ENCODE results near the gene PRPF31.

The PRPF31 gene

GRCh38 chr19:54145541-54146158 lies 30.1 kb downstream of the PRPF31 start:
- H3K27me3 ChIP-seq (replicated peaks; ENCODE audit: control insufficient read depth, insufficient read depth, low read length), result no peaks in the 10 kb centered on the region
- H3K36me3 ChIP-seq (ENCODE audit: control insufficient read depth, insufficient read depth, low read length), result peaks cover 67% of the 10 kb centered on the region
- TF ChIP-seq, protein P1, sequence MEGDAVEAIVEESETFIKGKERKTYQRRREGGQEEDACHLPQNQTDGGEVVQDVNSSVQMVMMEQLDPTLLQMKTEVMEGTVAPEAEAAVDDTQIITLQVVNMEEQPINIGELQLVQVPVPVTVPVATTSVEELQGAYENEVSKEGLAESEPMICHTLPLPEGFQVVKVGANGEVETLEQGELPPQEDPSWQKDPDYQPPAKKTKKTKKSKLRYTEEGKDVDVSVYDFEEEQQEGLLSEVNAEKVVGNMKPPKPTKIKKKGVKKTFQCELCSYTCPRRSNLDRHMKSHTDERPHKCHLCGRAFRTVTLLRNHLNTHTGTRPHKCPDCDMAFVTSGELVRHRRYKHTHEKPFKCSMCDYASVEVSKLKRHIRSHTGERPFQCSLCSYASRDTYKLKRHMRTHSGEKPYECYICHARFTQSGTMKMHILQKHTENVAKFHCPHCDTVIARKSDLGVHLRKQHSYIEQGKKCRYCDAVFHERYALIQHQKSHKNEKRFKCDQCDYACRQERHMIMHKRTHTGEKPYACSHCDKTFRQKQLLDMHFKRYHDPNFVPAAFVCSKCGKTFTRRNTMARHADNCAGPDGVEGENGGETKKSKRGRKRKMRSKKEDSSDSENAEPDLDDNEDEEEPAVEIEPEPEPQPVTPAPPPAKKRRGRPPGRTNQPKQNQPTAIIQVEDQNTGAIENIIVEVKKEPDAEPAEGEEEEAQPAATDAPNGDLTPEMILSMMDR (IDR thresholded peaks at IDR 0.05; ENCODE audit: insufficient read depth, low read length, poor library complexity, severe bottlenecking), result no peak
- H3K4me3 ChIP-seq (replicated peaks; ENCODE audit: low read depth, low read length), result no peak overlapping the region
- no peak for DNase-seq (ENCODE audit: extremely low read depth, insufficient read length)

DNA sequence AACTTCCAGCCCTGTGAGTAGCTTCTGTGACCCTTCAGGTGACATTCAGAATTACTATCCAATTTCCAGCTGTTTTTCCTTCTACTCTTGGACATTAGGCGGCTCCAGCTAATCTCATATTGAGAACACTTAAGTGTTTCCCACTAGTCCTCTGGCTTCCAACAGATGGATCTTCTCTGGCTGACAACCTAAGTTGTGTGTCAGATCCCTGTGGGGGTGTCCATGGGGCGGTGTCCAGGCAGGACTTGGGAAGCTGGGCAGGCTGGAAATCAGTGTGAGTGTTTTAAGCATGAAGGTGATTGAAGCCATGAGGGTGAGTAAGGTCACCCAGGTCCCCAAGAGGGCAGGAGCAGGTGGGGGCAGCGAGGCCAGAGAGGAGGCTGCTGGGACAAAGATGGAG lies 32.1 kb downstream of the PRPF31 start:
- no peak for DNase-seq (ENCODE audit: extremely low read depth, insufficient read length)

DNA sequence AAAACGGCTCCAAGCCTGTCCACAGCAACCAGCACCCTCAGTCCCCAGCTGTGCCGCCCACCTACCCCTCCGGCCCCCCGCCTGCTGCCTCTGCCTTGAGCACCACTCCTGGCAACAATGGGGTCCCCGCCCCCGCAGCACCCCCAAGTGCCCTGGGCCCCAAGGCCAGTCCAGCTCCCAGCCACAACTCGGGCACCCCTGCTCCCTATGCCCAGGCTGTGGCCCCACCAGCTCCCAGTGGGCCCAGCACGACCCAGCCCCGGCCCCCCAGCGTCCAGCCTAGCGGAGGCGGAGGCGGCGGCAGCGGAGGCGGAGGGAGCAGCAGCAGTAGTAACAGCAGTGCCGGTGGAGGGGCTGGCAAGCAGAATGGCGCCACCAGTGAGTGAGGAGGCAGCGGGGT lies 32.6 kb downstream of the PRPF31 start:
- no peak overlapping the region for H3K4me3 ChIP-seq (replicated peaks; ENCODE audit: low read depth, low read length)

More for the DNA sequence above, 32.1 kb downstream of the PRPF31 start:
- TF ChIP-seq, protein P1 (IDR thresholded peaks at IDR 0.05; ENCODE audit: insufficient read depth, low read length, poor library complexity, severe bottlenecking), result no peak
- Histone ChIP-seq H3K4me3 (replicated peaks; ENCODE audit: low read depth, low read length) (no peak overlapping the region), H3K27me3 (replicated peaks; ENCODE audit: control insufficient read depth, insufficient read depth, low read length) (no peaks in the 10 kb centered on the region), H3K36me3 (ENCODE audit: control insufficient read depth, insufficient read depth, low read length) (peaks cover 69% of the 10 kb centered on the region)

GRCh38 chr19:54149021-54149812 lies 33.7 kb downstream of the PRPF31 start:
- Histone ChIP-seq H3K36me3 (ENCODE audit: control insufficient read depth, insufficient read depth, low read length) (peaks cover 64% of the 10 kb centered on the region), H3K27me3 (replicated peaks; ENCODE audit: control insufficient read depth, insufficient read depth, low read length) (no peaks in the 10 kb centered on the region), H3K4me3 (replicated peaks; ENCODE audit: low read depth, low read length) (no peak overlapping the region)
- TF ChIP-seq, protein P1 (IDR thresholded peaks at IDR 0.05; ENCODE audit: insufficient read depth, low read length, poor library complexity, severe bottlenecking), result no peak
- no peak for DNase-seq (ENCODE audit: extremely low read depth, insufficient read length)

More for the DNA sequence above, 32.6 kb downstream of the PRPF31 start:
- TF ChIP-seq, protein P1 (IDR thresholded peaks at IDR 0.05; ENCODE audit: insufficient read depth, low read length, poor library complexity, severe bottlenecking), result no peak
- Histone ChIP-seq H3K36me3 (ENCODE audit: control insufficient read depth, insufficient read depth, low read length) (peaks cover 67% of the 10 kb centered on the region), H3K27me3 (replicated peaks; ENCODE audit: control insufficient read depth, insufficient read depth, low read length) (no peaks in the 10 kb centered on the region)
- no peak for DNase-seq (ENCODE audit: extremely low read depth, insufficient read length)

- no peak overlapping the region for H3K4me3 ChIP-seq (replicated peaks; ENCODE audit: low read depth, low read length)
- TF ChIP-seq, protein P1 (IDR thresholded peaks at IDR 0.05; ENCODE audit: insufficient read depth, low read length, poor library complexity, severe bottlenecking), result no peak
- peaks cover 62% of the 10 kb centered on the region for H3K36me3 ChIP-seq (ENCODE audit: control insufficient read depth, insufficient read depth, low read length)
- DNase-seq (ENCODE audit: extremely low read depth, insufficient read length), result no peak
- H3K27me3 ChIP-seq (replicated peaks; ENCODE audit: control insufficient read depth, insufficient read depth, low read length), result no peaks in the 10 kb centered on the region
These were observed 35.9 kb downstream of the PRPF31 start for GRCh38 chr19:54151362-54152035.
